ENCODE measurements around the gene IPCEF1. TPM values are rescaled to one million over a fixed set of nuclear protein-coding genes. Genes with fewer than 3 reads are reported as not detected.
"Not testable (repeated sequence)": the region's sequence is repeated elsewhere in the genome, so short reads cannot be mapped to it uniquely, and the experiment has no call there.

Gene IPCEF1
- total RNA-seq, 1 donor from 2014 or later = 0.61 TPM

DNA sequence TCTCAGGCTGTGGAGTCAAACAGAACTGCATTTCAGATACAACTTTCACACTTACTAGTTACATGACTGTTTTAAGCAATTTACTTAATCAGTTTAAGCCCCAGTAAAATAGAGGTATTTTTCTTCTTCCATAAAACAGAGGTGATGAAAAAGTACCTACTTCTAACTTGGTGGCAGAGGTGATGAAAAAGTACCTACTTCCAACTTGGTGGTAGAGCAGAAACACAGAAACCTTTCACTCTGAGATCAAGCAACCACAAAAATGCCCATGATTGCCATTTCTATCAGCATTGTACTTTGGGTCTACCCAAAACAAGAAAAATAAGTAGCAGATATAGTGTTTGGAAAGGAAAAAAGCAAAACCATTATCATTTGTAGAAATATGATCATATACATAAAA lies 168.9 kb downstream of the IPCEF1 start:
- Mint-ChIP-seq H3K4me3 (ENCODE audit: unreplicated experiment) (no peak overlapping the region), H3K9me3 (ENCODE audit: unreplicated experiment) (no peaks in the 10 kb centered on the region), H3K4me1 (ENCODE audit: low read depth, unreplicated experiment) (no peaks in the 10 kb centered on the region), H3K27me3 (ENCODE audit: unreplicated experiment) (peaks cover 5% of the 10 kb centered on the region), H3K27ac (ENCODE audit: unreplicated experiment) (no peak overlapping the region), H3K36me3 (ENCODE audit: unreplicated experiment) (no peaks in the 10 kb centered on the region)
- no peak for DNase-seq
- TF ChIP-seq, protein P1, sequence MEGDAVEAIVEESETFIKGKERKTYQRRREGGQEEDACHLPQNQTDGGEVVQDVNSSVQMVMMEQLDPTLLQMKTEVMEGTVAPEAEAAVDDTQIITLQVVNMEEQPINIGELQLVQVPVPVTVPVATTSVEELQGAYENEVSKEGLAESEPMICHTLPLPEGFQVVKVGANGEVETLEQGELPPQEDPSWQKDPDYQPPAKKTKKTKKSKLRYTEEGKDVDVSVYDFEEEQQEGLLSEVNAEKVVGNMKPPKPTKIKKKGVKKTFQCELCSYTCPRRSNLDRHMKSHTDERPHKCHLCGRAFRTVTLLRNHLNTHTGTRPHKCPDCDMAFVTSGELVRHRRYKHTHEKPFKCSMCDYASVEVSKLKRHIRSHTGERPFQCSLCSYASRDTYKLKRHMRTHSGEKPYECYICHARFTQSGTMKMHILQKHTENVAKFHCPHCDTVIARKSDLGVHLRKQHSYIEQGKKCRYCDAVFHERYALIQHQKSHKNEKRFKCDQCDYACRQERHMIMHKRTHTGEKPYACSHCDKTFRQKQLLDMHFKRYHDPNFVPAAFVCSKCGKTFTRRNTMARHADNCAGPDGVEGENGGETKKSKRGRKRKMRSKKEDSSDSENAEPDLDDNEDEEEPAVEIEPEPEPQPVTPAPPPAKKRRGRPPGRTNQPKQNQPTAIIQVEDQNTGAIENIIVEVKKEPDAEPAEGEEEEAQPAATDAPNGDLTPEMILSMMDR (IDR thresholded peaks at IDR 0.05; ENCODE audit: partially characterized antibody, unreplicated experiment) = no peak

- Mint-ChIP-seq H3K4me3 (ENCODE audit: unreplicated experiment) (no peak overlapping the region), H3K4me1 (ENCODE audit: low read depth, unreplicated experiment) (no peaks in the 10 kb centered on the region), H3K36me3 (ENCODE audit: unreplicated experiment) (no peaks in the 10 kb centered on the region), H3K27ac (ENCODE audit: unreplicated experiment) (no peak overlapping the region), H3K27me3 (ENCODE audit: unreplicated experiment) (peaks cover 5% of the 10 kb centered on the region), H3K9me3 (ENCODE audit: unreplicated experiment) (no peaks in the 10 kb centered on the region)
- TF ChIP-seq, protein P1 (IDR thresholded peaks at IDR 0.05; ENCODE audit: partially characterized antibody, unreplicated experiment) = no peak
- no peak for DNase-seq
These were observed 169.4 kb downstream of the IPCEF1 start for GRCh38 chr6:154187203-154187602.

DNA sequence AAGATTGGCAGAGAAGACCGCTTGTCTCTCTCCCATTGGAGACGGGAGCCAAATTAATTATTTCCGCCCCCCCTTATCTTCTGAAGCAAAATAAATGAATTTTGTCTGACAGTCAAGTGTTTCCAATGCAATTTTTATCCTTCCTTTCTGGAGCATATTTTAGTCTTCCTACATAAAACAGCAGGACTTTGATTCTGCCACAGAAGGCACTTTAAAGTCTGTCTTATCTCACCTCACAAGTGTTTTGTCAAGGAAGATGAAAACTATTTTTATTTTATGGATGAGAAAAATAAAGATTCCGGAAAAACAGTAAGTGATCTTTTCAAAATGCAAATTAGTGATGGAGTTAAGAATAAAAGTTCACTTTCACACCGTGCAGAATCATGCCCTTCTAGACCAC lies 177.2 kb downstream of the IPCEF1 start:
- Mint-ChIP-seq H3K36me3 (ENCODE audit: unreplicated experiment) (no peaks in the 10 kb centered on the region), H3K4me1 (ENCODE audit: low read depth, unreplicated experiment) (no peaks in the 10 kb centered on the region), H3K4me3 (ENCODE audit: unreplicated experiment) (no peak overlapping the region), H3K9me3 (ENCODE audit: unreplicated experiment) (no peaks in the 10 kb centered on the region), H3K27me3 (ENCODE audit: unreplicated experiment) (no peaks in the 10 kb centered on the region), H3K27ac (ENCODE audit: unreplicated experiment) (no peak overlapping the region)
- TF ChIP-seq, protein P1 (IDR thresholded peaks at IDR 0.05; ENCODE audit: partially characterized antibody, unreplicated experiment) = no peak
- no peak for DNase-seq

- not testable (repeated sequence) for DNase-seq; H3K4me1 Mint-ChIP-seq (ENCODE audit: low read depth, unreplicated experiment); H3K27me3 Mint-ChIP-seq (ENCODE audit: unreplicated experiment); H3K4me3 Mint-ChIP-seq (ENCODE audit: unreplicated experiment); H3K36me3 Mint-ChIP-seq (ENCODE audit: unreplicated experiment); H3K9me3 Mint-ChIP-seq (ENCODE audit: unreplicated experiment); H3K27ac Mint-ChIP-seq (ENCODE audit: unreplicated experiment)
These were observed 184.2 kb downstream of the IPCEF1 start for GRCh38 chr6:154172393-154172792.

- no peaks in the 10 kb centered on the region for H3K27me3 Mint-ChIP-seq (ENCODE audit: unreplicated experiment)
- H3K27ac Mint-ChIP-seq (ENCODE audit: unreplicated experiment) = no peak overlapping the region
- H3K4me1 Mint-ChIP-seq (ENCODE audit: low read depth, unreplicated experiment) = no peaks in the 10 kb centered on the region
- peaks cover 4% of the 10 kb centered on the region for H3K36me3 Mint-ChIP-seq (ENCODE audit: unreplicated experiment)
- TF ChIP-seq, protein P1 (IDR thresholded peaks at IDR 0.05; ENCODE audit: partially characterized antibody, unreplicated experiment) = no peak
- no peaks in the 10 kb centered on the region for H3K9me3 Mint-ChIP-seq (ENCODE audit: unreplicated experiment)
- no peak for DNase-seq
- no peak overlapping the region for H3K4me3 Mint-ChIP-seq (ENCODE audit: unreplicated experiment)
These were observed 186.5 kb downstream of the IPCEF1 start for GRCh38 chr6:154170106-154170505.

Data from glutamatergic neuron (in vitro differentiated cells).